Subcutaneous adipose tissue (tissue), 4 donors: Measurements from ENCODE around the gene OTUD5. TPM values are rescaled to one million over a fixed set of nuclear protein-coding genes. Genes with fewer than 3 reads are reported as not detected.

Source experiments
- total RNA-seq, 4 donors: library from RNA; depleted of rRNA; stranded (reverse); fragments of >200 nt; gene quantifications; one replicate each; pipeline ENCODE4 v1.1.0, GENCODE V29; 2016
- TF ChIP-seq, protein P1 (sequence below): fragments of 450-650 bp; IDR thresholded peaks from one replicate; pipeline ENCODE4 v1.5.1; 2016; ENCODE audit warnings: low read depth, mild to moderate bottlenecking, control low read depth, antibody characterized with exemption, moderate library complexity

OTUD5 gene
- total RNA-seq, 4 donors from 2014 or later, result 24.0 to 47.5 (median 29.9) TPM

DNA sequence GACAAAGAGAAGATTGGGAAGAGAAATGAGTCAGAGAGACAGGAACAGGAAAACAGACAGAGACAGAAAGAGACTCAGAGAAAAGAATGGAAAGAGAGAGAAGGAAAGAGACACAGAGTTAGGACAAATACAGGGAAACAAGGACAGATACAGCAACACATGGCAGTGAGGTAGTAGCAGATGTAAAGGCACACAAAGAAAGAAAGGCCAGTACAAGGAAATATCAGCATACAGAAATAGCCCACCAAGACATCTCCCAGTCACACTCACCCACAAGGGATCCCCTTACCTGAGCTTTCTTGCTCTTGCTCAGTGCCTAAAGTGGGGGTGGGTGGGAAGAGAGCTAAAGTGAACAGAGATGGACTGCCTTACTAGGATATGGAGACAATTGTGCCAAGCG, 40.5 kb upstream of the OTUD5 start:
- TF ChIP-seq, protein P1, sequence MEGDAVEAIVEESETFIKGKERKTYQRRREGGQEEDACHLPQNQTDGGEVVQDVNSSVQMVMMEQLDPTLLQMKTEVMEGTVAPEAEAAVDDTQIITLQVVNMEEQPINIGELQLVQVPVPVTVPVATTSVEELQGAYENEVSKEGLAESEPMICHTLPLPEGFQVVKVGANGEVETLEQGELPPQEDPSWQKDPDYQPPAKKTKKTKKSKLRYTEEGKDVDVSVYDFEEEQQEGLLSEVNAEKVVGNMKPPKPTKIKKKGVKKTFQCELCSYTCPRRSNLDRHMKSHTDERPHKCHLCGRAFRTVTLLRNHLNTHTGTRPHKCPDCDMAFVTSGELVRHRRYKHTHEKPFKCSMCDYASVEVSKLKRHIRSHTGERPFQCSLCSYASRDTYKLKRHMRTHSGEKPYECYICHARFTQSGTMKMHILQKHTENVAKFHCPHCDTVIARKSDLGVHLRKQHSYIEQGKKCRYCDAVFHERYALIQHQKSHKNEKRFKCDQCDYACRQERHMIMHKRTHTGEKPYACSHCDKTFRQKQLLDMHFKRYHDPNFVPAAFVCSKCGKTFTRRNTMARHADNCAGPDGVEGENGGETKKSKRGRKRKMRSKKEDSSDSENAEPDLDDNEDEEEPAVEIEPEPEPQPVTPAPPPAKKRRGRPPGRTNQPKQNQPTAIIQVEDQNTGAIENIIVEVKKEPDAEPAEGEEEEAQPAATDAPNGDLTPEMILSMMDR, result no peak

DNA sequence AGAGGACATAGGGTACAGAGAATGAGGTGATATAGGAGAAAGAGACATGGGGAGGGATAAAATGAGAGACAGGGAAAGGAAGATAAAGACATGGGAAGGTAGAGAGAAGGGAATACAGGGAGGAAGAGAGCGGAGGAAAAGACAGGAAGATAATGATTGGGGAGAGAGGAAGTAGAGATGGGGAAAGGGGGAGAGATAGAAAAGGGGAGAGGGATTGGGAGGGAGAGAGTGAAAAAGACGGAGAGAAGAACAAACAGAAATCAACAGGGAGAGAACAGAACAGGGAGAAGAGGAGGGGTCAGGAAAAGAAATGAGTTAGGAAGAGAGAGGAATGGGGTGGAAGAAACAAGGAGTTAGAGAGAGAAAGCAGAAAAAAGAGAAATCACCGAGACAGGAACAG, 40.0 kb upstream of the OTUD5 start:
- TF ChIP-seq, protein P1, result no peak

DNA sequence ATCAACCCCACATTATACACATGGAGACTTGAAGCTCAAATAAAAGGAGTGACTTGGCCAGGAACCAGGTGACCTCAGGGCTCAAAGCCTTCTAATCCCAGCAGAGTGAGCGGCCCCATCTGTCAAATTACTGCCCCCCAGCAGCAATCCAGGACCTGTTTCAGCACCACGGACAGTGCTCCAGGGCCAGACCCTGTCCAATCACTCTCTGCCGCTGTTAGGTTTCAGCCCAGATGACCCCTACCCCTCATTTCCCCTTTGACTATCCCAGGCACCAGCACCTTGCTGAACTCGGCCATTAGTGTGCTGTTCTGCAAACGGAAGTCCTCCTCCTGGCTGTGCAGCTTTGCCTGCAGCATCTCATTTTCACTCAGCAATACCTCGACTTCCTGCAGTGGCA, 39.6 kb upstream of the OTUD5 start:
- TF ChIP-seq, protein P1, result no peak

DNA sequence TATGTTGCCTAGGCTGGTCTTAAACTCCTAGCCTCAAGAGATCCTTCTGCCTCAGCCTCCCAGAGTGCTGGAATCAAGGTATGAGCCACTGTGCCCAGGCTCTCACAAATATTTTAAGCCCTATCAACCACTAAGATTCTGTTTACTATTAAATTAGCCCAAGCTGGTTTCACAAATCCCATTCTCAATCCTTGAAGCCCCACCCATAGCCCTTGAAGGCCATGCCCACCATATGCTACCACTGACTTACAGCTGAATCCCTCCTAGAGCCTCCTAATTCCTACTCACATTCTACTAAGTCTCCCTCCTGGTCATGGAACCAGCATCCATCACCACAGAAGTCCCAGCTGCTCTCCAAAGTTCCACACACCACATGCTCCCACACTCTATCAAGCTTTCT, 34.9 kb upstream of the OTUD5 start:
- TF ChIP-seq, protein P1, result no peak

DNA sequence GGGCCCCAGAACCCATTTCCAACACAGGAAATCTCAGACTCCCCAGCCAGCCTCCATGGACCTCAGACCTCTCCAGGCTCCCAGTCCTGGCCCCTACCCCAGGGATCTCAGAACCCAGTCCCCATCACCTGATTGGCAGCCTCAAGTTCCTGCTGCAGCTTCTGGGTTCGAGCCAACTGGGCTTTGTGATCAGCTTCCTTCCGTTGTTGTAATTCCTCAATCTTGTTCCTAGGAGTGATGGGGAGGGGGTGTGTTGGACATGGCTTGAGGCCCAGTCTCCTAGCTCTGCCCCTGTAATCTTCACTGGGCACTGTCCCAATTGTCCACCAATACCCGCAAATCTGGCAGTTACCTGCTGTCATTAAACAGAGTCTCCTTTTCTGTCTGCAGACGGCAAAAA, 32.1 kb upstream of the OTUD5 start:
- TF ChIP-seq, protein P1, result no peak

DNA sequence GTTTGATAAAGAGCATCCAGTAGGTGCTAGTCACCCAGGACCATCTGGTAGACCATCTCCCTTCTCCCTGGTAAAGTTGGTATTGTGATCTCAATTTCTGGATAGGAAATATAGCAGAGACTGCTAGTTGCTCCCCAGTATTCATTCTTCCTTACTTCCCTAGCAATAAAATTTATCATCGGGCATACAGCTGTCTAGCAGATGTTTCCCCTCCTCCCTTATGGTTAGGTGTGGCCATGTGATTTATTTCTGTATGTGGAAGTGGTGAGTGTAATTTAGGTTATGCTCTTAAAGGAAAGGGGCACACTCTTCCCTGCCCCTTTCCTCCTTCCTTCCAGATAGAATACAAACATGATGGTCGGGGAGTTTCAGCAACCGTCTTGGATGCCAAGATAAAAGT, 26.5 kb upstream of the OTUD5 start:
- TF ChIP-seq, protein P1, result no peak

DNA sequence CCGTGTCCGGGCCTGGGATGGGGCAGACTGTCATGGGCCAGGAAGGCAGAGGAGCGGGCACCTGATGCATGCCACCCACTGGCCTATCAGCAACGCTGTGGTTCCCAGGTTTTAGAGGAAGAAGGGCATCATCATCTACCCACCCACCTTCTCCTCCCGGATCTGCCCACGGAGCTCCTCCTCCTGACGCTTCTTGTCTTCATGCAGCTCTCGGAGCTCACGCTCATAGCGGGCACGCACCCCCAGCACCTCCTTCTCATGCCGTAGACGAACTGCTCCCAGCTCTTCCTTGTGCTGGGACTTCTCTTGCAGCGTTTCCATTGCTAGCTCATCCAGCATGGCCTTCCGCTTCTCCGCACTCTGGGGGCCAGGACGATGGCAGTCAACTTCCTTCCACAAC, 25.7 kb upstream of the OTUD5 start:
- TF ChIP-seq, protein P1, result no peak
